Measurements from ENCODE around the gene RNF26. TPM values are rescaled to one million over a fixed set of nuclear protein-coding genes. Genes with fewer than 3 reads are reported as not detected.

The RNF26 gene
- 3.8 and 3.9 TPM in 2 replicates for total RNA-seq

DNA sequence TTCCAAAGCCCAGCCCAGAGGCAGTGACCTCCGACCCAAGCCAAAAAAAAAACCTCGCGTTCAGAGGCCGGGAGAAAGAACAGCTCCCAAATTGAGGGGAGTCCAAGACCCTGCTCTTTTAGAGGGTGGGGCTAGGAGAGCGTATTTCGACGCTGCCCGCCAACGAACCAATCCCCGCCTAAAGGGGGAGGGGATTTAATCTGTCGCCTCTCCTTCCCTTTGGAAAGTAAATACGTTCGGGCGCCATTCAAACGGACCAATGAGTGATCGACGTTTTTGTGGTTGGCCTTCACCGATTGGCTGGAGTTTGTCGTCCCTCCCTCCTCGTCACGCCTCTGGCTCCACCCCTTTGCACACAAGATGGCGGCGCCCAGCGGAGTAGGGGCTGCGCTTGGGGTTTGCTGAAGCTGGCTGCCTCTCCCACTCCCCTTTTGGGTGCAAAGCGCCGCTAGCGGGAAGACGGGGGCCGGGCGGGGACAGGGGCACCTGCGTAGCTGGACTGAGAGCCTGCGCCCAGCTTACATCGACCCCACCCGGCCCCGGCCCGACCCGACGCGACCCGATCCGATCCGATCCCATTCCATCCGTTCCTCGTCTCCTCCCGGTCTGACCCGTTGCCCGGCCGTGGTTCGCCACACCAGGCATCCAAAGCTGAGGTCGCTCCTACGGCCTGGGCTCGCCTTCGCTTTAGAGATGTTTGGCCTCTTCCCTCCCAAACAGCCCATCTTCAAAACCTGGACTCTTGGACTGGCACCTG lies at the start of gene RNF26:
Gene RNF26 (plus strand): TSS at position 354 of the 757 bp plus-strand sequence. CDS start 596 bp downstream, outside the sequence.

DNA sequence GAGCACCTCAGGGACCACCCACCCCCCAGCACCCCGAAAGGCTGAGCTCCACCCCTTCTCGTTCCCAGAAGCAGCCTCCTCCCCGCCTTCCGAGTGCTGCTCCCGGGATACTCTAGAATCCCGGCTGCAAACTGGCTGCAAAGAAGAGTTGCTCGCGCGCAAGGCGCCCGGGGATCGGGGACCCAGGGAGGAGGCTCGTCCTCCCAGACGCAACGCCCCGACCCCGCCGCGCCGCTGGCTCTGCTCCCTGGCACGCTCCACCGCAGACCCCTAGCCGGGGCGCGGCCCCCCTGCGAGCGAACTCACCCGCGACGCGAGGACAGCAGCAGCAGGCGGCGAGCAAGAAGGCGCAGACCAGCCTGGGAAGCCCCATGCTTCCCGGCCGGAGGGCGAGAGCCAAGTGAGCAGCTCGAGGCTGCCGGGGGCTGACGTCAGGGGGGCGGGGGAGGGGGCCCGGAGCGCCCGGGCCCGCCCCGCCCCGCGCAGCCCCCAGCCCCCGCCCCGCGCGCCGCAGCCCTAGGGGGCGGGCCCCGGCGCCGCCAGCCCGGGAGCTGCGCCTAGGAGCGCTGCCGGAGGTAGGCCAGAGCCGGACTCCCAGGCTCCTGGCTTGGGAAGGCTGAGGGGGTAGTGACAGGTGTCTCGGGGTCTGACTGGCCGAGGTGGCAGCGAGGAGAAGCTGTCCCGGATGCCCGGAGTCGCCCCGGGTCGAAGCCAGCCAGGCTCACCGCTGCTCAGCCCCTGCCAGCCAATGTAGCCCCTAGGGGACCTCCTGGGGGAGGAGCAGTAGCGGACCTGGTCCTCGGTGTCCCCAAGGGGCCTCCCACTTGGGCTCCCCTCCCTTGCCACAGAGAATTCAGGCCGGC lies 17.4 kb upstream of the RNF26 start, which contains the start of gene MCAM:
Gene MCAM (minus strand): TSS at position 402 of the 863 bp plus-strand sequence. CDS start 29 bp downstream, at position 373.

DNA sequence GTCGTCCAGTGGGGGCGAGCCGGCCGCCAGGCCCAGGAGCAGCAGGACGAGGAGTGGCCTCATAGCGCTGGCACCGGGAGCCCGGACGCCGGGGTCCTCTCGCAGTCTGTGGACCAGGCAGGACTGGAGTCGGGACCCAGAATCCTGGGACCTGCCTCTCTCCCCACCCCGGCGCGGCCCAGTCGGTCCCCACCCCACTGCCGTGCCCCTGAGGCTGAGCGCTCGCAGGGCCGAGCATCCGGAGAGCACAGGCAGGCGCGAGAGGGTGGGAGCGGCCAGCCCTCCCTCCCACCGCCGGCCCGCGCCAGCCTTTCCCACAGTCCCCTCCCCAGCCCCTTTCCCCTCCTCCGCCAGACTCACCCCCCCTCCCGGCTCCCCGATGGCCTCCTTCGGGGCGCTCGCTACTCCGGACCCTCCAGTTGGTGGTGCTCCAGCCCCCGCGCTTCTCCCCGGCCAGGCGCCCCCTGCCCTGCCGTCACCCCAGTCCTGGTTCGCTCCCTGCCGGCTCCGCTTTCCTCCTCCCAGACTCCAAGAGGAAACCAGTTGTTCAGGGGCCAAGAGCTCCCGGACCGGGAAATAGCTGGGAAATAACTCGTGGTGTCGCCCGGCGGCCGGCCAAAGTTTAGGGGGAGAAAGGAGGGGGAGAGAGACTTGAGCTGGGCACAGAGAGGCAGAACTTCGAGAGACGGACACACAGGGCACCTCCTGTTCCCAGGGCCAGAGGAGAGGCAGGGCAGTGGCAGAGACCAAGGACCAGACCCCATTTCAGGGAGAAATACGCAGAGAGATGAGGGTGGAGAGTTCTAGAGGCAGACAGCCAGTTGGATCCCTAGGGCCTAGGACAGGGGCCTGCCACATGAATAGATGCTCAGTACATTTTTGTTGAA lies 6.3 kb downstream of the RNF26 start, which contains the start of gene C1QTNF5:
Gene C1QTNF5 (minus strand): TSS at position 549 of the 887 bp plus-strand sequence. CDS start 486 bp downstream, at position 63.

DNA sequence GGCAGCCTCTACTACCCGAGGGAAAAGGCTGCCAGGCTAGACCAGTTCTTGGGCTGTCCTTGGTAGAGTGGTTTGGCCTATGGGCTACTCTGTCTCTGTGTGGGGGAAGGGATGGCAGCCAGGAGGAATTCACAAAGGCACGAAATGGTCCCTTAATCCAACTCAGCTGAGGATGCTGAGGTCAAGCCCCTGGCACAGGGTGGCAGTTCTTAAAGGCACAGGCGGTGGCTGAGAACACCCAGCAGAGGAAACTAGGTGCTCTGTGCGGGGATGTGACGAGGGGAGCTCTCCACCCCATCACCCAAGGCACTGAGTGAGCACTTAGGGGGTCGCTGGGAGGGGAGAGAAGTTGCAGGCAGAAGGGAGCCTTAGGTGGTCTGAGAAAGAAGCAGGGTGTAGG lies 12.3 kb downstream of the RNF26 start, which contains the start of gene MFRP:
Gene MFRP (minus strand): TSS at position 101 of the 400 bp plus-strand sequence. CDS start 192 bp downstream, outside the sequence.

DNA sequence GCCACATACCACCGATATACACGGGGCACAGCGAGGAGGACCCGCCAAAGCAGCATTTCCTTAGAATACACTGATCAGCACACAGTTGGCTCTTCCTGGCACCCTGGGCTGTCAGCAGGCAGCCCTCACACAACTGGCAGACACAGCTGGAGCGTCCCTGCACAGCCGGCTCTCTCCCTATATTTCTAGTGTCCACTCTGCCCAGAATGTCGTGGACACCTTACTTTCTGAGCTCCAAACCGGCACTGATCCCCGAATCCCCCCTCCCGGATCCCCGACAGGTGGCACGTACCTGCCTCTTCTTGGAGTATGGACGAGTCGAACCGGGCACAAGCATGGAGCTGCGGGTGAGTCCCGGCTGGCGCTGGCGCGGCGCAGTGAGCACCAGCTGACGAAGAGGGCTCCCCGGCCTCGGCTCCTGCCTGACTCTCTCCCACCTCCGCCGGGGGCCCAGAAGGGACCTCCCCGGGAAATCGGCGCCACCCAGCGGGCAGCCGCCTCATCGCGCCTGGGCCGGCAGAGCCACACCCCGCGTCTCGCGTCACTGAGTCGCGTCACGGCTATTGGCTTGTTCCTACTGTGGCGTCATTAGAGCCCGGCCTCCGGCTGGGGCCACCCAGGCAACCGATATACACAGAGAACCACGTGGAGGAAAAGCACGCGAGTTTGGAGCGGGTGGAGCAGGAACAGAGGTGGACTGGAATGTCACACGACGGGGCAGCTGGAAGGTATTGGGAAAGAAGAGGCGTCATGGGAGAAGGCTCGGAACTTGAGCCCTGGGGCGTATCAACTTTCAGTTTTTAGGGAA lies 47.1 kb downstream of the RNF26 start, which contains the start of gene USP2:
Gene USP2 (minus strand): TSS at position 510 of the 808 bp plus-strand sequence. CDS start 8,210 bp downstream, outside the sequence.

Other genes with a start within 250 kb of the RNF26 start
- gene HMBS, start 249.6 kb upstream of the RNF26 start, total RNA-seq, result 6.5 and 13.2 TPM in 2 replicates
- 16.9 and 30.7 TPM in 2 replicates for gene DPAGT1, start 232.7 kb upstream of the RNF26 start, total RNA-seq
- 1.8 and 2.9 TPM in 2 replicates for gene C2CD2L, start 227.2 kb upstream of the RNF26 start, total RNA-seq
- gene HINFP, start 212.9 kb upstream of the RNF26 start, total RNA-seq, result 11.7 and 17.3 TPM in 2 replicates
- gene ABCG4, start 185.5 kb upstream of the RNF26 start, total RNA-seq, result 0.15 and 0.32 TPM in 2 replicates
- gene NLRX1, start 165.8 kb upstream of the RNF26 start, total RNA-seq, result 10.5 and 14.6 TPM in 2 replicates
- gene NHERF4, start 149.1 kb upstream of the RNF26 start, total RNA-seq, result not detected in 2 replicates
- 10.4 and 11.9 TPM in 2 replicates for gene CBL, start 128.2 kb upstream of the RNF26 start, total RNA-seq
- 2,717 and 5,496 TPM in 2 replicates for gene MCAM, start 17.4 kb upstream of the RNF26 start, total RNA-seq
- gene C1QTNF5, start 6.4 kb downstream of the RNF26 start, total RNA-seq, result 82.5 and 90.6 TPM in 2 replicates
- under 0.01 and 0.15 TPM in 2 replicates for gene MFRP, start 12.2 kb downstream of the RNF26 start, total RNA-seq
- gene USP2, start 47.2 kb downstream of the RNF26 start, total RNA-seq, result 0.15 and 0.32 TPM in 2 replicates
- 4.0 and 7.5 TPM in 2 replicates for gene THY1, start 88.6 kb downstream of the RNF26 start, total RNA-seq

Data from epithelial cell of umbilical artery (primary cell).